HEK293 (cell line): ENCODE measurements around the gene MCM6.
"Not testable (repeated sequence)": the region's sequence is repeated elsewhere in the genome, so short reads cannot be mapped to it uniquely, and the experiment has no call there.

Experiments used
- CTCF ChIA-PET: fragments of 350-600 bp; formaldehyde crosslinking; extraction: SDS; loops from one replicate; lab custom pipeline; 2021; ENCODE audit warnings: antibody characterized with exemption; lab: Yijun Ruan, JAX
- POLR2A ChIA-PET: fragments of 300-600 bp; formaldehyde crosslinking; extraction: SDS; loops from one replicate; lab custom pipeline; 2020; ENCODE audit warnings: antibody characterized with exemption, inconsistent platforms; lab: Yijun Ruan, JAX
- H3K27ac ChIP-seq: fragments of 200-500 bp; sonication (Bioruptor generic); 2 replicates; pipeline ENCODE4 v1.5.1; 2014; ENCODE audit warnings: low read depth, low read length, control low read depth, inconsistent platforms; ENCODE audit errors: extremely low read depth
- H3K36me3 ChIP-seq, 2 experiments: fragments of 200-500 bp in 1 of 2; sonication (Bioruptor generic) in 1 of 2; 1 replicate in 1 of 2; 2 replicates in 1 of 2; pipeline ENCODE4 v1.5.1; 2014 to 2017; ENCODE audit warnings: inconsistent platforms in 2 of 2, low read length in 2 of 2; ENCODE audit not compliant: control insufficient read depth in 2 of 2, insufficient read depth in 1 of 2
- H3K4me1 ChIP-seq: fragments of 200-500 bp; sonication (Bioruptor generic); 2 replicates; pipeline ENCODE4 v1.5.1; 2014; ENCODE audit warnings: mild to moderate bottlenecking, low read length, inconsistent platforms; ENCODE audit not compliant: control insufficient read depth, insufficient read depth
- H3K4me3 ChIP-seq: 2 replicates; pipeline ENCODE4 v1.5.1; 2011; ENCODE audit warnings: low read depth, mild to moderate bottlenecking, control low read depth, low read length, moderate library complexity
- H3K9me3 ChIP-seq: fragments of 200-500 bp; sonication (Bioruptor generic); 2 replicates; pipeline ENCODE4 v1.5.1; 2014; ENCODE audit warnings: low read depth, low read length, inconsistent platforms; ENCODE audit not compliant: control insufficient read depth, insufficient read depth
- GFI1B ChIP-seq: fragments of 450-650 bp; formaldehyde crosslinking; IDR thresholded peaks from 2 replicates; pipeline ENCODE4 v1.5.1; 2016; ENCODE audit warnings: missing biosample characterization, missing genetic modification characterization
- HOXA7 ChIP-seq: sonication (generic); formaldehyde crosslinking; IDR thresholded peaks from 2 replicates; pipeline ENCODE4 v1.8.1; 2022; ENCODE audit warnings: missing genetic modification reagents, borderline replicate concordance
- KLF16 ChIP-seq: fragments of 450-650 bp; formaldehyde crosslinking; IDR thresholded peaks from 2 replicates; pipeline ENCODE4 v1.5.1; 2017; ENCODE audit warnings: missing biosample characterization, missing genetic modification characterization
- KLF9 ChIP-seq: fragments of 450-650 bp; formaldehyde crosslinking; IDR thresholded peaks from 2 replicates; pipeline ENCODE4 v1.5.1; 2016; ENCODE audit warnings: missing biosample characterization, missing genetic modification characterization, low read depth
- MYNN ChIP-seq: fragments of 450-650 bp; formaldehyde crosslinking; IDR thresholded peaks from 2 replicates; pipeline ENCODE4 v1.5.1; 2016; ENCODE audit warnings: missing biosample characterization, missing genetic modification characterization, borderline replicate concordance
- OSR2 ChIP-seq: fragments of 450-650 bp; formaldehyde crosslinking; IDR thresholded peaks from 2 replicates; pipeline ENCODE4 v1.5.1; 2016; ENCODE audit warnings: missing biosample characterization, missing genetic modification characterization
- ZBTB6 ChIP-seq: fragments of 450-650 bp; formaldehyde crosslinking; IDR thresholded peaks from 2 replicates; pipeline ENCODE4 v1.5.1; 2017; ENCODE audit warnings: missing biosample characterization, missing genetic modification characterization
- ZBTB8A ChIP-seq: fragments of 450-650 bp; formaldehyde crosslinking; IDR thresholded peaks from 2 replicates; pipeline ENCODE4 v1.5.1; 2016; ENCODE audit warnings: missing biosample characterization, missing genetic modification characterization
- ZNF211 ChIP-seq: fragments of 450-650 bp; formaldehyde crosslinking; IDR thresholded peaks from 2 replicates; pipeline ENCODE4 v1.5.1; 2016; ENCODE audit warnings: low read depth, missing biosample characterization, missing genetic modification characterization
- ZNF366 ChIP-seq: fragments of 450-650 bp; formaldehyde crosslinking; conservative IDR thresholded peaks from 2 replicates; pipeline ENCODE4 v1.5.1; 2016; ENCODE audit warnings: missing biosample characterization, missing genetic modification characterization
- ZNF423 ChIP-seq: fragments of 450-650 bp; formaldehyde crosslinking; IDR thresholded peaks from 2 replicates; pipeline ENCODE4 v1.5.1; 2016; ENCODE audit warnings: missing biosample characterization, missing genetic modification characterization
- ZNF426 ChIP-seq: fragments of 450-650 bp; formaldehyde crosslinking; IDR thresholded peaks from 2 replicates; pipeline ENCODE4 v1.5.1; 2017; ENCODE audit warnings: missing biosample characterization, missing genetic modification characterization, mild to moderate bottlenecking, inconsistent platforms, moderate library complexity
- ZNF610 ChIP-seq: fragments of 450-650 bp; formaldehyde crosslinking; IDR thresholded peaks from 2 replicates; pipeline ENCODE4 v1.5.1; 2016; ENCODE audit warnings: missing biosample characterization, missing genetic modification characterization, borderline replicate concordance
- ZNF624 ChIP-seq: fragments of 450-650 bp; formaldehyde crosslinking; IDR thresholded peaks from 2 replicates; pipeline ENCODE4 v1.5.1; 2017; ENCODE audit warnings: missing biosample characterization, missing genetic modification characterization
- ZNF843 ChIP-seq: fragments of 450-650 bp; formaldehyde crosslinking; IDR thresholded peaks from 2 replicates; pipeline ENCODE4 v1.5.1; 2016; ENCODE audit warnings: missing biosample characterization, missing genetic modification characterization
- ZSCAN30 ChIP-seq: fragments of 450-650 bp; IDR thresholded peaks from 2 replicates; pipeline ENCODE4 v1.5.1; 2018; ENCODE audit warnings: missing biosample characterization, mild to moderate bottlenecking, missing genetic modification characterization, moderate library complexity
- TF ChIP-seq, protein P1 (sequence below): fragments of 450-650 bp; formaldehyde crosslinking; IDR thresholded peaks from 2 replicates; pipeline ENCODE4 v1.5.1; 2017; ENCODE audit warnings: missing biosample characterization, missing genetic modification characterization
- TF ChIP-seq, protein P2 (sequence below): fragments of 450-650 bp; formaldehyde crosslinking; IDR thresholded peaks from 2 replicates; pipeline ENCODE4 v1.5.1; 2016; ENCODE audit warnings: missing biosample characterization, missing genetic modification characterization, low read depth

The MCM6 gene

DNA sequence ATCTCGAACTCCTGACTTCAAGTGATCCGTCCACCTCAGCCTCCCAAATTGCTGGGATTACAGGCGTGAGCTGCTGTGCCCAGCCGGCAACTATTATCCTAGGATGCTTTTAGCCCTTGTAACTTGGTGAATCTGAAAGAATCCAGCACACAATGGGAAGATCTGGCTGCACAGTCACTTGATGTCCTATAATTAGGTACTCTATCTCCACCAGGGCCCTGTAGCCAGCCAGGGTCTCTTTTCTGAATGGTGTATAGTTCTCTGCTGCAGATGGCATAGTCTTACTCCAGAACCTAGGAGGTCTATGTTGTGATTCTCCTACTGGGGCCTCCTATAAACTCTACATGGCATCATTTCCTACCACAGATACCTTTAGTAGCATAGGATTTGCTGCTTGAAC is 13.9 kb upstream of the MCM6 start:
- POLR2A ChIA-PET, result no interaction called here

GRCh38 chr2:135888587-135888986 is 12.3 kb upstream of the MCM6 start:
- not testable (repeated sequence) for H3K4me3 ChIP-seq

More for the DNA sequence above, 13.9 kb upstream of the MCM6 start:
- H3K9me3 ChIP-seq, result no peaks in the 10 kb centered on the region
- CTCF ChIA-PET, result no interaction called here
- no peak overlapping the region for H3K27ac ChIP-seq
- no peak overlapping the region for H3K4me3 ChIP-seq
- no peaks in the 10 kb centered on the region for H3K4me1 ChIP-seq
- TF ChIP-seq ZBTB8A (tag by site-specific recombination), result no peak
- no peak for TF ChIP-seq ZNF366 (tag by site-specific recombination)
- no peak for TF ChIP-seq HOXA7 (CRISPR knock-in tag)
- TF ChIP-seq, protein P1, sequence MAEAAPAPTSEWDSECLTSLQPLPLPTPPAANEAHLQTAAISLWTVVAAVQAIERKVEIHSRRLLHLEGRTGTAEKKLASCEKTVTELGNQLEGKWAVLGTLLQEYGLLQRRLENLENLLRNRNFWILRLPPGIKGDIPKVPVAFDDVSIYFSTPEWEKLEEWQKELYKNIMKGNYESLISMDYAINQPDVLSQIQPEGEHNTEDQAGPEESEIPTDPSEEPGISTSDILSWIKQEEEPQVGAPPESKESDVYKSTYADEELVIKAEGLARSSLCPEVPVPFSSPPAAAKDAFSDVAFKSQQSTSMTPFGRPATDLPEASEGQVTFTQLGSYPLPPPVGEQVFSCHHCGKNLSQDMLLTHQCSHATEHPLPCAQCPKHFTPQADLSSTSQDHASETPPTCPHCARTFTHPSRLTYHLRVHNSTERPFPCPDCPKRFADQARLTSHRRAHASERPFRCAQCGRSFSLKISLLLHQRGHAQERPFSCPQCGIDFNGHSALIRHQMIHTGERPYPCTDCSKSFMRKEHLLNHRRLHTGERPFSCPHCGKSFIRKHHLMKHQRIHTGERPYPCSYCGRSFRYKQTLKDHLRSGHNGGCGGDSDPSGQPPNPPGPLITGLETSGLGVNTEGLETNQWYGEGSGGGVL, result no peak
- no peak for TF ChIP-seq ZNF426 (tag by site-specific recombination)
- TF ChIP-seq ZNF843 (tag by site-specific recombination), result no peak
- no peak for TF ChIP-seq ZNF211
- TF ChIP-seq, protein P2, sequence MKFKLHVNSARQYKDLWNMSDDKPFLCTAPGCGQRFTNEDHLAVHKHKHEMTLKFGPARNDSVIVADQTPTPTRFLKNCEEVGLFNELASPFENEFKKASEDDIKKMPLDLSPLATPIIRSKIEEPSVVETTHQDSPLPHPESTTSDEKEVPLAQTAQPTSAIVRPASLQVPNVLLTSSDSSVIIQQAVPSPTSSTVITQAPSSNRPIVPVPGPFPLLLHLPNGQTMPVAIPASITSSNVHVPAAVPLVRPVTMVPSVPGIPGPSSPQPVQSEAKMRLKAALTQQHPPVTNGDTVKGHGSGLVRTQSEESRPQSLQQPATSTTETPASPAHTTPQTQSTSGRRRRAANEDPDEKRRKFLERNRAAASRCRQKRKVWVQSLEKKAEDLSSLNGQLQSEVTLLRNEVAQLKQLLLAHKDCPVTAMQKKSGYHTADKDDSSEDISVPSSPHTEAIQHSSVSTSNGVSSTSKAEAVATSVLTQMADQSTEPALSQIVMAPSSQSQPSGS (tag by site-specific recombination), result no peak
- no peak for TF ChIP-seq KLF16
- TF ChIP-seq ZNF423 (tag by site-specific recombination), result no peak
- no peaks in the 10 kb centered on the region for H3K36me3 ChIP-seq

DNA sequence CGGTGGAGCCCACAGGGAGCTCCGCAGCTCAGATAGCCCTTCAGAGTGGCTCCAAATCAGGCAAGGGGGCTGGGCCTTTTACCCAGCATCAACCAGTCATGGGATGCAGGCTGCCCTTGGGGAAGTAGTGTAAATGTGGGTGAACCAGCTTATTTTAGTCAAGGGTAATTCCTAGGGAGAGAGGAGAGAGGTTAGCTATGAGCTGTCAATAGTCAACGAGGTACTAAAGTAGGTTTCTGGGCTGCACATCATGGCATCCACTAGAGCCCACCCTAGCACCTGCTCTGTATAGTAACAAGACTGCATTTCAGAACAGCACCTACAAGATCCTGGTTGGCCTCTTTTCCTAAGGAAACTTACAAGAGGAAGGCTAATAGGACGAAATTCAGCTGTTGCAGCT is 9.5 kb upstream of the MCM6 start:
- POLR2A ChIA-PET, result no interaction called here
- Histone ChIP-seq H3K9me3 (no peaks in the 10 kb centered on the region), H3K4me3 (no peak overlapping the region), H3K4me1 (no peaks in the 10 kb centered on the region), H3K36me3 (no peaks in the 10 kb centered on the region), H3K27ac (no peak overlapping the region)
- TF ChIP-seq KLF9 (tag by site-specific recombination), result no peak
- TF ChIP-seq OSR2 (tag by site-specific recombination), result no peak
- no peak for TF ChIP-seq GFI1B (tag by site-specific recombination)
- TF ChIP-seq ZBTB6 (tag by site-specific recombination), result no peak
- TF ChIP-seq MYNN, result no peak
- TF ChIP-seq ZNF624 (tag by site-specific recombination), result no peak
- TF ChIP-seq ZSCAN30, result no peak
- no peak for TF ChIP-seq ZNF610 (tag by site-specific recombination)
- CTCF ChIA-PET, result interaction anchor here (0.6 kb wide), 1 partner anchor 16 kb away, joined by 3 read pairs; no protein-coding TSS in a partner anchor

More at GRCh38 chr2:135888587-135888986, 12.3 kb upstream of the MCM6 start:
- POLR2A ChIA-PET, H3K4me1 ChIP-seq, H3K27ac ChIP-seq, H3K36me3 ChIP-seq, H3K9me3 ChIP-seq: not testable (repeated sequence)
- CTCF ChIA-PET, result interaction anchor here (0.6 to 1.1 kb wide), 2 partner anchors 10 to 25 kb away, joined by 3 to 4 read pairs; no protein-coding TSS in a partner anchor
